ENCODE data around the gene MAB21L1. TPM values are rescaled to one million over a fixed set of nuclear protein-coding genes. Genes with fewer than 3 reads are reported as not detected.

Gene MAB21L1
- total RNA-seq, 1 donor from 2014 or later: 0.21 TPM

- H3K4me3 Mint-ChIP-seq: peak overlapping the region; percentile 8
- TF ChIP-seq CTCF (conservative IDR thresholded peaks at IDR 0.05): no peak
Observed at GRCh38 chr13:35499196-35499662, 22.7 kb upstream of the MAB21L1 start.

GRCh38 chr13:35498231-35498630 lies 21.7 kb upstream of the MAB21L1 start:
- Mint-ChIP-seq H3K4me3 (no peak overlapping the region), H3K27me3 (ENCODE audit: low read depth) (peaks cover 48% of the 10 kb centered on the region), H3K9me3 (peaks cover 2% of the 10 kb centered on the region), H3K4me1 (peaks cover 25% of the 10 kb centered on the region), H3K36me3 (ENCODE audit: low read depth) (no peaks in the 10 kb centered on the region), H3K27ac (ENCODE audit: unreplicated experiment) (no peak overlapping the region)
- no peak for TF ChIP-seq CTCF (conservative IDR thresholded peaks at IDR 0.05)
- DNase-seq (ENCODE audit: low read depth, low spot score): no peak

More at GRCh38 chr13:35499196-35499662, 22.7 kb upstream of the MAB21L1 start:
- H3K4me1 Mint-ChIP-seq: peaks cover 25% of the 10 kb centered on the region
- H3K9me3 Mint-ChIP-seq: peaks cover 2% of the 10 kb centered on the region
- H3K36me3 Mint-ChIP-seq (ENCODE audit: low read depth): no peaks in the 10 kb centered on the region
- DNase-seq (ENCODE audit: low read depth, low spot score): no peak
- no peak overlapping the region for H3K27ac Mint-ChIP-seq (ENCODE audit: unreplicated experiment)
- peaks cover 45% of the 10 kb centered on the region for H3K27me3 Mint-ChIP-seq (ENCODE audit: low read depth)

GRCh38 chr13:35496761-35497386 lies 20.4 kb upstream of the MAB21L1 start:
- TF ChIP-seq CTCF (conservative IDR thresholded peaks at IDR 0.05): no peak
- peaks cover 47% of the 10 kb centered on the region for H3K27me3 Mint-ChIP-seq (ENCODE audit: low read depth)
- no peak overlapping the region for H3K27ac Mint-ChIP-seq (ENCODE audit: unreplicated experiment)
- peaks cover 25% of the 10 kb centered on the region for H3K4me1 Mint-ChIP-seq
- DNase-seq (ENCODE audit: low read depth, low spot score): no peak
- no peaks in the 10 kb centered on the region for H3K36me3 Mint-ChIP-seq (ENCODE audit: low read depth)
- H3K9me3 Mint-ChIP-seq: peaks cover 2% of the 10 kb centered on the region
- no peak overlapping the region for H3K4me3 Mint-ChIP-seq

GRCh38 chr13:35496006-35496405 lies 19.5 kb upstream of the MAB21L1 start:
- no peak overlapping the region for H3K27ac Mint-ChIP-seq (ENCODE audit: unreplicated experiment)
- H3K27me3 Mint-ChIP-seq (ENCODE audit: low read depth): peaks cover 39% of the 10 kb centered on the region
- TF ChIP-seq CTCF (conservative IDR thresholded peaks at IDR 0.05): no peak
- no peak for DNase-seq (ENCODE audit: low read depth, low spot score)
- peaks cover 24% of the 10 kb centered on the region for H3K4me1 Mint-ChIP-seq
- peaks cover 2% of the 10 kb centered on the region for H3K9me3 Mint-ChIP-seq
- no peak overlapping the region for H3K4me3 Mint-ChIP-seq
- no peaks in the 10 kb centered on the region for H3K36me3 Mint-ChIP-seq (ENCODE audit: low read depth)

- Mint-ChIP-seq H3K4me1 (no peaks in the 10 kb centered on the region), H3K27me3 (ENCODE audit: low read depth) (peaks cover 21% of the 10 kb centered on the region), H3K4me3 (no peak overlapping the region), H3K27ac (ENCODE audit: unreplicated experiment) (no peak overlapping the region), H3K36me3 (ENCODE audit: low read depth) (no peaks in the 10 kb centered on the region), H3K9me3 (no peaks in the 10 kb centered on the region)
- TF ChIP-seq CTCF (conservative IDR thresholded peaks at IDR 0.05): no peak
- DNase-seq (ENCODE audit: low read depth, low spot score): no peak
Observed at GRCh38 chr13:35489050-35489449, 12.6 kb upstream of the MAB21L1 start.

All from neural crest cell (in vitro differentiated cells).